OCI-LY7 (cell line): Measurements from ENCODE around the gene TXNRD1. TPM values are rescaled to one million over a fixed set of nuclear protein-coding genes. Genes with fewer than 3 reads are reported as not detected.
A peak's percentile ranks its signal among the peaks of the same experiment; 100 is the strongest.

Experiments
- BruUV-seq: library from RNA; stranded (reverse); fragments of 400-500 nt; replicated peaks from 2 replicates; lab custom pipeline; 2021; lab: Mats Ljungman, UMichigan
- CTCF ChIA-PET: fragments of 300-600 bp; sonication (Branson Sonifier 250); formaldehyde crosslinking; loops from one replicate; lab custom pipeline; 2022; ENCODE audit warnings: antibody characterized with exemption; ENCODE audit not compliant: unreplicated experiment; lab: Charles Lee
- POLR2A ChIA-PET: fragments of 300-600 bp; sonication (Branson Sonifier 250); formaldehyde crosslinking; loops from one replicate; lab custom pipeline; 2022; ENCODE audit warnings: antibody characterized with exemption; lab: Charles Lee
- DNase-seq: peaks from one replicate; pipeline ENCODE4 v3.0.0-alpha.2; 2015; ENCODE audit warnings: low spot score
- H2AFZ ChIP-seq: fragments of 200-600 bp; sonication (generic), shearing (Covaris generic); 2 replicates; pipeline ENCODE4 v1.6.1; 2014; ENCODE audit warnings: mild to moderate bottlenecking, antibody characterized with exemption, low read length, moderate library complexity
- H3K27ac ChIP-seq: fragments of 200-600 bp; sonication (generic); 2 replicates; pipeline ENCODE4 v1.5.1; 2014; ENCODE audit warnings: mixed run types, low read depth, mild to moderate bottlenecking, moderate library complexity, low read length, inconsistent platforms; ENCODE audit not compliant: poor library complexity, severe bottlenecking
- H3K36me3 ChIP-seq: fragments of 200-600 bp; sonication (generic); 2 replicates; pipeline ENCODE4 v1.6.1; 2014; ENCODE audit warnings: mild to moderate bottlenecking, antibody characterized with exemption, low read length, moderate library complexity, mixed read lengths; ENCODE audit not compliant: insufficient read depth
- H3K4me1 ChIP-seq: fragments of 200-600 bp; sonication (generic); 2 replicates; pipeline ENCODE4 v1.5.1; 2014; ENCODE audit warnings: mild to moderate bottlenecking, low read length; ENCODE audit not compliant: insufficient read depth, poor library complexity, severe bottlenecking
- H3K4me2 ChIP-seq: fragments of 200-600 bp; sonication (generic); 2 replicates; pipeline ENCODE4 v1.6.1; 2014; ENCODE audit warnings: mild to moderate bottlenecking, low read length
- H3K4me3 ChIP-seq: fragments of 200-600 bp; sonication (generic); 2 replicates; pipeline ENCODE4 v1.5.1; 2014; ENCODE audit warnings: mild to moderate bottlenecking, low read depth, low read length; ENCODE audit not compliant: poor library complexity, severe bottlenecking
- H3K79me2 ChIP-seq: fragments of 200-600 bp; sonication (generic); 2 replicates; pipeline ENCODE4 v1.6.1; 2016; ENCODE audit warnings: low read depth, mild to moderate bottlenecking, low read length, moderate library complexity, mixed read lengths; ENCODE audit not compliant: insufficient read depth
- H3K9me2 ChIP-seq: fragments of 200-600 bp; sonication (generic); 2 replicates; pipeline ENCODE4 v1.6.1; 2016; ENCODE audit warnings: mild to moderate bottlenecking, low read length, mixed read lengths; ENCODE audit not compliant: insufficient read depth
- H3K9me3 ChIP-seq: fragments of 200-600 bp; sonication (generic); 2 replicates; pipeline ENCODE4 v1.6.1; 2014; ENCODE audit warnings: mild to moderate bottlenecking, mixed run types, low read length, mixed read lengths
- H4K20me1 ChIP-seq: fragments of 200-600 bp; sonication (generic); 2 replicates; pipeline ENCODE4 v1.6.1; 2014; ENCODE audit warnings: mild to moderate bottlenecking, antibody characterized with exemption, low read length, moderate library complexity, mixed read lengths; ENCODE audit not compliant: insufficient read depth
- EZH2phosphoT487 ChIP-seq: fragments of 200-600 bp; sonication (generic); IDR thresholded peaks from 2 replicates; pipeline ENCODE4 v1.6.1; 2018; ENCODE audit warnings: low read depth, borderline replicate concordance, mild to moderate bottlenecking, mixed run types, antibody characterized with exemption, low read length, moderate library complexity, mixed read lengths
- intact Hi-C: fragments of 100-400 bp; cut with micrococcal nuclease; formaldehyde crosslinking; loops from one replicate; pipeline ENCODE4 v1.10.0; 2022; ENCODE audit not compliant: unreplicated experiment
- total RNA-seq, 2 experiments: library from RNA; depleted of rRNA in 1 of 2; stranded (reverse); fragments of >200 nt in 1 of 2; shearing (Covaris generic) in 1 of 2; gene quantifications; 2 replicates each; pipeline ENCODE4 v1.2.3, GENCODE V29; 2014 to 2022
- TF ChIP-seq, protein P1 (sequence below): fragments of 200-600 bp; sonication (generic); conservative IDR thresholded peaks from 2 replicates; pipeline ENCODE4 v1.5.1; 2014; ENCODE audit warnings: mild to moderate bottlenecking, antibody characterized with exemption, low read length, moderate library complexity, mixed read lengths

The TXNRD1 gene
- total RNA-seq, 2 experiments from 2014 or later: 117 to 132 TPM

DNA sequence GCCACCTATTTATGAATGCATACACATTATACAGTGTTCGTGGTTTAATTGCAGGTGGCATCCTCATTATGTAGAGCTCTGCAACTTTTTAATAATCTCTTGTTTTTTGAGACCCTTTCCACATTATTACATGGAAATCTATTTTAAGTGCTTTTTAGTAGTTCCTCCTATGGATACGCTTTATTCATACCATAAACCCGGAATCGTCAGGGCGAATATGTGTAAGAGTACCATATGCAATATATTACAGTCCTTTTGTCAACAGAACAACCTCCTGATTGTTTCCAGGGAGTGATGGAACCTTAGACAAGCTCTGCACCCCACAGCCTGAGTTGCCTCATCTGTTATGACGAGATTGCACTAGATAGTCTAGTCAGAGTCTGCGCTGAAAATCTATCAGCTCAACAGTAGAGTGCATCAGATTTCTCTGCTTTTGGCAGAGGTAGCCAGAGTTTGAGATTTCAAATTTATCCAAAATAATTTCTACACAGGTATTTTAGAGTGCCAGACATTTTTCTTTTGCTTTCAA lies 121.5 kb downstream of the TXNRD1 start:
- Histone ChIP-seq H3K79me2 (peaks cover under 1% of the 10 kb centered on the region; the same call in 1 of the 2 replicates), H3K4me3 (no peak overlapping the region), H4K20me1 (no peaks in the 10 kb centered on the region), H3K36me3 (peaks cover 91% of the 10 kb centered on the region), H3K4me1 (no peaks in the 10 kb centered on the region), H3K4me2 (no peak overlapping the region), H3K27ac (no peak overlapping the region), H3K9me3 (no peaks in the 10 kb centered on the region), H2AFZ (no peak overlapping the region), H3K9me2 (no peaks in the 10 kb centered on the region)
- DNase-seq: no peak
- intact Hi-C loops: no loop called here
- ChIA-PET CTCF (no interaction called here), POLR2A (interaction anchor here (0.6 to 1.4 kb wide), 4 partner anchors 17 to 254 kb away, joined by 3 to 4 read pairs (median 3); no protein-coding TSS in a partner anchor)
- BruUV-seq: no TSS peak
- no peak for TF ChIP-seq EZH2phosphoT487
- TF ChIP-seq, protein P1, sequence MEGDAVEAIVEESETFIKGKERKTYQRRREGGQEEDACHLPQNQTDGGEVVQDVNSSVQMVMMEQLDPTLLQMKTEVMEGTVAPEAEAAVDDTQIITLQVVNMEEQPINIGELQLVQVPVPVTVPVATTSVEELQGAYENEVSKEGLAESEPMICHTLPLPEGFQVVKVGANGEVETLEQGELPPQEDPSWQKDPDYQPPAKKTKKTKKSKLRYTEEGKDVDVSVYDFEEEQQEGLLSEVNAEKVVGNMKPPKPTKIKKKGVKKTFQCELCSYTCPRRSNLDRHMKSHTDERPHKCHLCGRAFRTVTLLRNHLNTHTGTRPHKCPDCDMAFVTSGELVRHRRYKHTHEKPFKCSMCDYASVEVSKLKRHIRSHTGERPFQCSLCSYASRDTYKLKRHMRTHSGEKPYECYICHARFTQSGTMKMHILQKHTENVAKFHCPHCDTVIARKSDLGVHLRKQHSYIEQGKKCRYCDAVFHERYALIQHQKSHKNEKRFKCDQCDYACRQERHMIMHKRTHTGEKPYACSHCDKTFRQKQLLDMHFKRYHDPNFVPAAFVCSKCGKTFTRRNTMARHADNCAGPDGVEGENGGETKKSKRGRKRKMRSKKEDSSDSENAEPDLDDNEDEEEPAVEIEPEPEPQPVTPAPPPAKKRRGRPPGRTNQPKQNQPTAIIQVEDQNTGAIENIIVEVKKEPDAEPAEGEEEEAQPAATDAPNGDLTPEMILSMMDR: no peak

DNA sequence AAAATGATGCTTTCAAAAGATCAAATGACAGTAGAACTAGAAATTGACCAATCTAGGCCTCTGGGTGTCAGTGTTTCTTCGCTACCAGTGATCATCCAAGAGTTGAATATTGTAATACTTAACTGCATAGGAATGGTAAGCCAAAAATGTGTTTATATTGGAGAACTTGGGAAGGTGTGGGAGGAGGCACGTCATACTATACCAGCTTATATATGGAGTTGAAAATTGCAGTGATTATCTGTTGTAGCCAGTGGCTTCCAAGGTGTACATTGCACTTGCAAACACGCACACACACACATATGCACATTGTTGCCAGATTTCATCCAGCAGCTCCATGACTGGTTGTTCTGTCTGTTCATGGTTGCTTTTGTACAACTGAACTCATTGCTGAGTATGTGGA lies 124.1 kb downstream of the TXNRD1 start:
- no peak for DNase-seq
- Histone ChIP-seq H2AFZ (no peak overlapping the region), H3K79me2 (no peaks in the 10 kb centered on the region), H3K27ac (no peak overlapping the region), H3K4me1 (no peaks in the 10 kb centered on the region), H3K4me2 (no peak overlapping the region), H3K9me2 (no peaks in the 10 kb centered on the region), H3K4me3 (no peak overlapping the region), H4K20me1 (no peaks in the 10 kb centered on the region), H3K36me3 (peaks cover 94% of the 10 kb centered on the region), H3K9me3 (no peaks in the 10 kb centered on the region)
- POLR2A ChIA-PET: interaction anchor here (1.5 kb wide), 1 partner anchor 12 kb away, joined by 6 read pairs; no protein-coding TSS in a partner anchor
- intact Hi-C loops: no loop called here
- no TSS peak for BruUV-seq
- TF ChIP-seq EZH2phosphoT487: no peak
- TF ChIP-seq, protein P1: peak; percentile 41; the same call in 1 of the 2 replicates
- CTCF ChIA-PET: interaction anchor here (1.2 kb wide), 1 partner anchor 12 kb away, joined by 3 read pairs; no protein-coding TSS in a partner anchor

DNA sequence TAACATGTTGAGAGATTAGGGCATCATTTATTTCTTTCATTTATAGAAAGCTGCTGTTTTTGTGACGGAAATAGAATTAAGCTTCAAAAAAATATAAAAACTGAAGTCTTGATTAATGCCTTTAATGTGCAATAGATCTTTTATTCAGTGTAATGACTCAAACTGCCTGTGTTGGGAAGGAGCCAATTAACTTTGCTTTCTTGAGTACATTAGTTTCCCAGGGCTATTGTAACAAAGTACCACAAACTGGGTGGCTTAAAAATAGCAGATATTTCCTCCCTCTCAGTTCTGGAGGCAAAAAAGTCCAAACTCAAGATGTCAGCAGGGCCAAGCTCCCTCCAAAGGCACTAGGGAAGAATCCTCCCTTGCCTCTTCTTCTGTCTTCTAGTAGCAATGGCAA lies 124.6 kb downstream of the TXNRD1 start:
- intact Hi-C loops: no loop called here
- no peak overlapping the region for H3K4me2 ChIP-seq
- DNase-seq: no peak
- H4K20me1 ChIP-seq: no peaks in the 10 kb centered on the region
- H2AFZ ChIP-seq: no peak overlapping the region
- H3K27ac ChIP-seq: no peak overlapping the region
- BruUV-seq: TSS peak; percentile 13
- no peak for TF ChIP-seq EZH2phosphoT487
- TF ChIP-seq, protein P1: no peak
- H3K36me3 ChIP-seq: peaks cover 94% of the 10 kb centered on the region
- POLR2A ChIA-PET: interaction anchor here (1.5 kb wide), 1 partner anchor 12 kb away, joined by 6 read pairs; no protein-coding TSS in a partner anchor
- H3K9me3 ChIP-seq: no peaks in the 10 kb centered on the region
- no peak overlapping the region for H3K4me3 ChIP-seq
- CTCF ChIA-PET: interaction anchor here (1.2 kb wide), 1 partner anchor 13 kb away, joined by 3 read pairs; no protein-coding TSS in a partner anchor
- no peaks in the 10 kb centered on the region for H3K9me2 ChIP-seq
- no peaks in the 10 kb centered on the region for H3K4me1 ChIP-seq
- H3K79me2 ChIP-seq: no peaks in the 10 kb centered on the region
